H9 (cell line): ENCODE results near the gene THPO. TPM values are rescaled to one million over a fixed set of nuclear protein-coding genes. Genes with fewer than 3 reads are reported as not detected.

Source experiments
- DNase-seq: peaks from one replicate; pipeline ENCODE4 v3.0.0-alpha.2; 2017
- H2AFZ ChIP-seq: one replicate; pipeline ENCODE4 v1.6.1; 2013; ENCODE audit warnings: mild to moderate bottlenecking, low read length, control low read depth, moderate library complexity
- H2AK5ac ChIP-seq: 2 replicates; pipeline ENCODE4 v1.6.1; 2013; ENCODE audit warnings: low read length, control low read depth, mixed read lengths; ENCODE audit not compliant: insufficient read length
- H2BK120ac ChIP-seq: one replicate; pipeline ENCODE4 v1.6.1; 2013; ENCODE audit warnings: low read depth, mild to moderate bottlenecking, low read length, control low read depth, inconsistent platforms; ENCODE audit not compliant: poor library complexity, severe bottlenecking
- H2BK12ac ChIP-seq: 2 replicates; pipeline ENCODE4 v1.6.1; 2013; ENCODE audit warnings: low read length, control low read depth, mixed read lengths, low read depth; ENCODE audit not compliant: insufficient read length
- H2BK15ac ChIP-seq: 2 replicates; pipeline ENCODE4 v1.6.1; 2013; ENCODE audit warnings: low read depth, low read length, control low read depth
- H2BK20ac ChIP-seq: one replicate; pipeline ENCODE4 v1.6.1; 2013; ENCODE audit warnings: low read depth, mild to moderate bottlenecking, low read length, control low read depth, inconsistent platforms; ENCODE audit not compliant: poor library complexity, severe bottlenecking
- H2BK5ac ChIP-seq: 2 replicates; pipeline ENCODE4 v1.6.1; 2013; ENCODE audit warnings: low read length, control low read depth, mixed read lengths; ENCODE audit not compliant: insufficient read length
- H3K14ac ChIP-seq: 2 replicates; pipeline ENCODE4 v1.6.1; 2013; ENCODE audit warnings: low read length, control low read depth; ENCODE audit not compliant: insufficient read depth
- H3K18ac ChIP-seq: 2 replicates; pipeline ENCODE4 v1.6.1; 2013; ENCODE audit warnings: low read depth, mild to moderate bottlenecking, mixed read lengths, low read length, control low read depth; ENCODE audit not compliant: insufficient read length
- H3K23ac ChIP-seq: 2 replicates; pipeline ENCODE4 v1.6.1; 2013; ENCODE audit warnings: low read length, control low read depth, mixed read lengths, low read depth; ENCODE audit not compliant: insufficient read length
- H3K23me2 ChIP-seq: 2 replicates; pipeline ENCODE4 v1.6.1; 2013; ENCODE audit warnings: low read depth, mild to moderate bottlenecking, mixed read lengths, low read length, control low read depth; ENCODE audit not compliant: insufficient read length, poor library complexity, severe bottlenecking
- H3K27ac ChIP-seq: 2 replicates; pipeline ENCODE4 v1.5.1; 2013; ENCODE audit warnings: low read length, control low read depth, mixed read lengths, low read depth; ENCODE audit not compliant: insufficient read length
- H3K27me3 ChIP-seq: 2 replicates; pipeline ENCODE4 v1.6.1; 2013; ENCODE audit warnings: low read length, control low read depth, inconsistent platforms; ENCODE audit not compliant: insufficient read depth
- H3K4ac ChIP-seq: 2 replicates; pipeline ENCODE4 v1.6.1; 2013; ENCODE audit warnings: low read depth, mild to moderate bottlenecking, control low read depth, inconsistent platforms, low read length, moderate library complexity
- H3K4me1 ChIP-seq: 2 replicates; pipeline ENCODE4 v1.6.1; 2013; ENCODE audit warnings: low read length, control low read depth, inconsistent platforms; ENCODE audit not compliant: insufficient read depth
- H3K4me2 ChIP-seq: 2 replicates; pipeline ENCODE4 v1.6.1; 2013; ENCODE audit warnings: low read length, control low read depth, mixed read lengths; ENCODE audit not compliant: insufficient read length, insufficient read depth
- H3K56ac ChIP-seq: 2 replicates; pipeline ENCODE4 v1.6.1; 2013; ENCODE audit warnings: low read depth, mild to moderate bottlenecking, mixed read lengths, low read length, control low read depth; ENCODE audit not compliant: insufficient read length
- H3K79me1 ChIP-seq: 2 replicates; pipeline ENCODE4 v1.6.1; 2013; ENCODE audit warnings: low read depth, mild to moderate bottlenecking, moderate library complexity, low read length, control low read depth, inconsistent platforms; ENCODE audit not compliant: insufficient read depth, poor library complexity, severe bottlenecking
- H3K79me2 ChIP-seq: 2 replicates; pipeline ENCODE4 v1.6.1; 2013; ENCODE audit warnings: low read length, control low read depth, inconsistent platforms; ENCODE audit not compliant: insufficient read depth
- H3K9ac ChIP-seq: 2 replicates; pipeline ENCODE4 v1.6.1; 2013; ENCODE audit warnings: low read length, control low read depth, mixed read lengths; ENCODE audit not compliant: insufficient read length; ENCODE audit errors: extremely low read depth
- H3K9me3 ChIP-seq: one replicate; pipeline ENCODE4 v1.6.1; 2013; ENCODE audit warnings: low read depth, low read length, inconsistent platforms; ENCODE audit not compliant: control insufficient read depth
- H3T11ph ChIP-seq: one replicate; pipeline ENCODE4 v1.6.1; 2013; ENCODE audit warnings: mild to moderate bottlenecking, low read length, control low read depth, inconsistent platforms
- H4K20me1 ChIP-seq: one replicate; pipeline ENCODE4 v1.6.1; 2013; ENCODE audit not compliant: control insufficient read depth, insufficient read length, insufficient read depth
- H4K5ac ChIP-seq: 2 replicates; pipeline ENCODE4 v1.6.1; 2013; ENCODE audit warnings: low read depth, mild to moderate bottlenecking, mixed read lengths, low read length, control low read depth; ENCODE audit not compliant: insufficient read length
- H4K8ac ChIP-seq: replicated peaks from 2 replicates; pipeline ENCODE4 v1.6.1; 2013; ENCODE audit warnings: low read length, control low read depth, mixed read lengths, low read depth; ENCODE audit not compliant: insufficient read length
- H4K91ac ChIP-seq: 2 replicates; pipeline ENCODE4 v1.6.1; 2013; ENCODE audit warnings: low read depth, mild to moderate bottlenecking, moderate library complexity, mixed read lengths, low read length, control low read depth; ENCODE audit not compliant: insufficient read length
- H3K27ac Mint-ChIP-seq, 3 experiments: 2 replicates in 2 of 3; 3 replicates in 1 of 3; pipeline ENCODE4 v1.8.0; 2020 to 2021; ENCODE audit warnings: mixed read lengths in 3 of 3, mild to moderate bottlenecking in 1 of 3, moderate library complexity in 1 of 3
- H3K27me3 Mint-ChIP-seq: 2 replicates; pipeline ENCODE4 v1.8.0; 2021; ENCODE audit warnings: low read depth, mild to moderate bottlenecking, moderate library complexity, mixed read lengths
- H3K36me3 Mint-ChIP-seq, 3 experiments: 2 replicates in 2 of 3; 3 replicates in 1 of 3; pipeline ENCODE4 v1.8.0; 2020 to 2021; ENCODE audit warnings: low read depth in 3 of 3, mixed read lengths in 3 of 3; ENCODE audit not compliant: insufficient read depth in 1 of 3
- H3K4me1 Mint-ChIP-seq, 2 experiments: 2 replicates each; pipeline ENCODE4 v1.8.0; 2020; ENCODE audit warnings: mixed read lengths in 2 of 2
- H3K4me3 Mint-ChIP-seq, 2 experiments: 2 replicates in 1 of 2; 3 replicates in 1 of 2; pipeline ENCODE4 v1.8.0; 2020 to 2021; ENCODE audit warnings: mild to moderate bottlenecking in 2 of 2, mixed read lengths in 2 of 2, moderate library complexity in 1 of 2
- H3K9me3 Mint-ChIP-seq, 2 experiments: 2 replicates in 1 of 2; 3 replicates in 1 of 2; pipeline ENCODE4 v1.8.0; 2020; ENCODE audit warnings: mild to moderate bottlenecking in 2 of 2, mixed read lengths in 2 of 2, moderate library complexity in 1 of 2
- CTCF ChIP-seq: fragments of 200-600 bp; sonication (generic); conservative IDR thresholded peaks from 3 replicates; pipeline ENCODE4 v1.8.0; 2021; ENCODE audit warnings: antibody characterized with exemption, mild to moderate bottlenecking
- WGBS: extraction: QIAGEN DNeasy Blood & Tissue Kit; methylation state at CpG from one replicate; pipeline ENCODE4 v1.1.7; 2013; ENCODE audit warnings: missing lambda C conversion rate, low lambda C conversion rate, mixed read lengths; ENCODE audit not compliant: insufficient read length; ENCODE audit errors: extremely low coverage; 5-methylcytosine and 5-hydroxymethylcytosine counted together
- total RNA-seq: library from RNA; stranded (reverse); gene quantifications from 2 replicates; pipeline ENCODE4 v1.2.1, GENCODE V29; 2021

THPO gene
- total RNA-seq, 1 experiment from 2014 or later = 0.85 TPM

- no peak overlapping the region for H2AK5ac ChIP-seq
- no peak overlapping the region for H4K8ac ChIP-seq
- H3K4ac ChIP-seq = no peak overlapping the region
- no peak overlapping the region for H3K27ac ChIP-seq
- no peak overlapping the region for H3K14ac ChIP-seq
- no peak overlapping the region for H3T11ph ChIP-seq
- no CpG with 5 or more reads among the region's 10 CpGs for WGBS
- no peak overlapping the region for H2BK20ac ChIP-seq
- no peak overlapping the region for H4K91ac ChIP-seq
- no peak overlapping the region for H3K4me2 ChIP-seq
- H3K9me3 ChIP-seq = no peaks in the 10 kb centered on the region
- H3K9ac ChIP-seq = no peak overlapping the region
- H2BK15ac ChIP-seq = no peak overlapping the region
- Mint-ChIP-seq H3K27me3 (no peaks in the 10 kb centered on the region), H3K36me3 (peaks cover 9 to 36% (median 35%) of the 10 kb centered on the region in 3 experiments; a peak in 6 of 7 replicates), H3K9me3 (no peaks in the 10 kb centered on the region), H3K4me1 (peaks cover 15 to 26% of the 10 kb centered on the region in 2 experiments), H3K4me3 (no peak overlapping the region), H3K27ac (no peak overlapping the region)
- no peak overlapping the region for H3K18ac ChIP-seq
- H4K20me1 ChIP-seq = no peaks in the 10 kb centered on the region
- no peak overlapping the region for H2BK5ac ChIP-seq
- H2BK120ac ChIP-seq = no peak overlapping the region
- H3K23ac ChIP-seq = no peak overlapping the region
- no peak for TF ChIP-seq CTCF
- no peaks in the 10 kb centered on the region for H3K23me2 ChIP-seq
- H2BK12ac ChIP-seq = no peak overlapping the region
- no peak for DNase-seq
- H2AFZ ChIP-seq = no peak overlapping the region
- H3K56ac ChIP-seq = no peak overlapping the region
- H3K79me1 ChIP-seq = no peaks in the 10 kb centered on the region
- H3K79me2 ChIP-seq = no peaks in the 10 kb centered on the region
- H3K4me1 ChIP-seq = 0 out of 2 replicates have a peak, but pooled peaks cover 2% of the 10 kb centered on the region
- H4K5ac ChIP-seq = no peak overlapping the region
- no peaks in the 10 kb centered on the region for H3K27me3 ChIP-seq
Measured at GRCh38 chr3:184349563-184350470, 28.2 kb downstream of the THPO start.
